Measurements from ENCODE around the gene EPS8L1. TPM values are rescaled to one million over a fixed set of nuclear protein-coding genes. Genes with fewer than 3 reads are reported as not detected.
"Not testable (repeated sequence)": the region's sequence is repeated elsewhere in the genome, so short reads cannot be mapped to it uniquely, and the experiment has no call there.

The EPS8L1 gene
- total and polyA plus RNA-seq, 8 donors = 5.3 to 37.5 (median 14.3) TPM

- intact Hi-C loops (cut with DNase I) = no loop called here
- H3K4me3 ChIP-seq = no peak overlapping the region
- no peaks in the 10 kb centered on the region for H3K36me3 ChIP-seq
- H3K9me3 ChIP-seq = peaks cover 0 to 1% of the 10 kb centered on the region in 2 donors
- DNase-seq (no peak), ATAC-seq (no peak)
- no peaks in the 10 kb centered on the region for H3K27me3 ChIP-seq
- H3K27ac ChIP-seq = no peak overlapping the region
- H3K4me1 ChIP-seq = no peaks in the 10 kb centered on the region
- TF ChIP-seq, protein P1, sequence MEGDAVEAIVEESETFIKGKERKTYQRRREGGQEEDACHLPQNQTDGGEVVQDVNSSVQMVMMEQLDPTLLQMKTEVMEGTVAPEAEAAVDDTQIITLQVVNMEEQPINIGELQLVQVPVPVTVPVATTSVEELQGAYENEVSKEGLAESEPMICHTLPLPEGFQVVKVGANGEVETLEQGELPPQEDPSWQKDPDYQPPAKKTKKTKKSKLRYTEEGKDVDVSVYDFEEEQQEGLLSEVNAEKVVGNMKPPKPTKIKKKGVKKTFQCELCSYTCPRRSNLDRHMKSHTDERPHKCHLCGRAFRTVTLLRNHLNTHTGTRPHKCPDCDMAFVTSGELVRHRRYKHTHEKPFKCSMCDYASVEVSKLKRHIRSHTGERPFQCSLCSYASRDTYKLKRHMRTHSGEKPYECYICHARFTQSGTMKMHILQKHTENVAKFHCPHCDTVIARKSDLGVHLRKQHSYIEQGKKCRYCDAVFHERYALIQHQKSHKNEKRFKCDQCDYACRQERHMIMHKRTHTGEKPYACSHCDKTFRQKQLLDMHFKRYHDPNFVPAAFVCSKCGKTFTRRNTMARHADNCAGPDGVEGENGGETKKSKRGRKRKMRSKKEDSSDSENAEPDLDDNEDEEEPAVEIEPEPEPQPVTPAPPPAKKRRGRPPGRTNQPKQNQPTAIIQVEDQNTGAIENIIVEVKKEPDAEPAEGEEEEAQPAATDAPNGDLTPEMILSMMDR (IDR thresholded peaks at IDR 0.05) = no peak
Measured at GRCh38 chr19:55032170-55032800, 43.4 kb upstream of the EPS8L1 start.

- H3K27me3 ChIP-seq; DNase-seq; intact Hi-C loops (cut with DNase I); H3K27ac ChIP-seq; H3K36me3 ChIP-seq; H3K4me3 ChIP-seq; H3K9me3 ChIP-seq; ATAC-seq; H3K4me1 ChIP-seq: not testable (repeated sequence)
Measured at GRCh38 chr19:55032976-55033643, 42.6 kb upstream of the EPS8L1 start.

- H3K4me3 ChIP-seq = no peak overlapping the region
- no peaks in the 10 kb centered on the region for H3K36me3 ChIP-seq
- H3K9me3 ChIP-seq = no peaks in the 10 kb centered on the region
- no peaks in the 10 kb centered on the region for H3K27me3 ChIP-seq
- ATAC-seq (no peak), DNase-seq (no peak)
- intact Hi-C loops (cut with DNase I) = no loop called here
- H3K4me1 ChIP-seq = no peaks in the 10 kb centered on the region
- TF ChIP-seq, protein P1 (IDR thresholded peaks at IDR 0.05) = no peak
- no peak overlapping the region for H3K27ac ChIP-seq
Measured at GRCh38 chr19:55034751-55035150, 40.9 kb upstream of the EPS8L1 start.

GRCh38 chr19:55036058-55036457, 39.6 kb upstream of the EPS8L1 start:
- Histone ChIP-seq H3K4me3 (no peak overlapping the region), H3K9me3 (no peaks in the 10 kb centered on the region), H3K4me1 (no peaks in the 10 kb centered on the region), H3K27me3 (peaks cover 0 to 3% of the 10 kb centered on the region in 2 donors), H3K27ac (no peak overlapping the region), H3K36me3 (peaks cover 0 to under 1% of the 10 kb centered on the region in 2 donors)
- TF ChIP-seq, protein P1 (IDR thresholded peaks at IDR 0.05) = no peak
- ATAC-seq (no peak), DNase-seq (no peak)
- intact Hi-C loops (cut with DNase I) = no loop called here

- H3K4me3 ChIP-seq; DNase-seq; H3K4me1 ChIP-seq; H3K9me3 ChIP-seq; H3K27ac ChIP-seq; ATAC-seq; intact Hi-C loops (cut with DNase I): not testable (repeated sequence)
- Histone ChIP-seq H3K27me3 (peaks cover 0 to 17% of the 10 kb centered on the region in 2 donors), H3K36me3 (peaks cover 0 to 11% of the 10 kb centered on the region in 2 donors)
Measured at GRCh38 chr19:55037603-55038002, 38.1 kb upstream of the EPS8L1 start.

DNA sequence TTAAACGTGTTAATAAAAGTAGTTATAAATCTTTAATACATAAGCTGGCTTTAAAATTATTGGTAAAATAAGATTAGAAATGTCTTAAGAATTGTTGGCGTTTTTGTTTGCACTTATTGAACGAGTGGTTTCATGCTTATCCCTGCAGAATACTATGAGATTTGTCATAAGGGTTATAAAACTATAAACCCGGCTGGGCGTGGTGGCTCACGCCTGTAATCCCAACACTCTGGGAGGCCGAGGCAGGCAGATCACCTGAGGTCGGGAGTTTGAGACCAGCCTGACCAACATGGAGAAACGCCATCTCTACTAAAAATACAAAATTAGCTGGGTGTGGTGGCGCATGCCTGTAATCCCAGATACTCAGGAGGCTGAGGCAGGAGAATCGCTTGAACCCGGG, 35.0 kb upstream of the EPS8L1 start:
- intact Hi-C loops (cut with DNase I) = not testable (repeated sequence)
- peaks cover 0 to 41% of the 10 kb centered on the region in 2 donors for H3K36me3 ChIP-seq

More for the DNA sequence above, 35.0 kb upstream of the EPS8L1 start:
- H3K27ac ChIP-seq, H3K9me3 ChIP-seq, DNase-seq, H3K4me1 ChIP-seq, ATAC-seq, H3K4me3 ChIP-seq: not testable (repeated sequence)
- peaks cover 0 to 17% of the 10 kb centered on the region in 2 donors for H3K27me3 ChIP-seq
